HCT116 (cell line): ENCODE results near the gene COL20A1. TPM values are rescaled to one million over a fixed set of nuclear protein-coding genes. Genes with fewer than 3 reads are reported as not detected.

Experiments
- ATAC-seq: fragments of 200-7000 bp; cut with Tn5 transposase; 2 replicates; pipeline ENCODE4 v1.9.1; 2020; ENCODE audit warnings: mild to moderate bottlenecking, moderate library complexity
- BruUV-seq: library from RNA; stranded (reverse); fragments of 400-500 nt; replicated peaks from 2 replicates; lab custom pipeline; 2021; lab: Mats Ljungman, UMichigan
- CTCF ChIA-PET: fragments of 300-600 bp; sonication (Branson Sonifier 250); formaldehyde crosslinking; loops from one replicate; lab custom pipeline; 2021; ENCODE audit warnings: antibody characterized with exemption; lab: Charles Lee
- POLR2A ChIA-PET: fragments of 300-600, 350-600 bp; sonication (Branson Sonifier 250); formaldehyde crosslinking; loops from one replicate; lab custom pipeline; 2021; ENCODE audit warnings: antibody characterized with exemption; lab: Charles Lee
- RAD21 ChIA-PET, 2 experiments: fragments of 300-600 bp; sonication (Branson Sonifier 250); formaldehyde crosslinking; loops; one replicate each; lab custom pipeline; 2023; ENCODE audit warnings: low total read pairs in 2 of 2; ENCODE audit not compliant: uncharacterized antibody in 2 of 2, unreplicated experiment in 2 of 2, low non-redundant PET in 1 of 2; lab: Charles Lee
- DNase-seq: peaks from one replicate; pipeline ENCODE4 v3.0.0-alpha.2; 2010; ENCODE audit warnings: low read depth, low spot score
- H2AFZ ChIP-seq: fragments of 200-600 bp; shearing (Covaris generic), sonication (generic); 2 replicates; pipeline ENCODE4 v1.6.1; 2017; ENCODE audit warnings: low read depth, mixed run types, mixed read lengths, antibody characterized with exemption, low read length; ENCODE audit not compliant: poor library complexity, severe bottlenecking
- H3K27ac ChIP-seq: 2 replicates; pipeline ENCODE4 v1.5.1; 2012; ENCODE audit warnings: low read depth, low read length
- H3K27me3 ChIP-seq: fragments of 200-600 bp; sonication (generic); 2 replicates; pipeline ENCODE4 v1.6.1; 2016; ENCODE audit warnings: mixed run types, low read length, mixed read lengths; ENCODE audit not compliant: insufficient read depth
- H3K36me3 ChIP-seq, 2 experiments: fragments of 200-500 bp in 1 of 2; fragments of 200-600 bp in 1 of 2; sonication (Bioruptor generic) in 1 of 2; sonication (generic) in 1 of 2; 2 replicates each; pipeline versions ENCODE4 v1.5.1 to v1.6.1; 2014 to 2016; ENCODE audit warnings: low read length in 2 of 2, inconsistent platforms in 1 of 2, mixed read lengths in 1 of 2, mixed run types in 1 of 2; ENCODE audit not compliant: insufficient read depth in 2 of 2, control insufficient read depth in 1 of 2
- H3K4me1 ChIP-seq, 2 experiments: fragments of 200-600 bp in 1 of 2; sonication (generic) in 1 of 2; 2 replicates each; pipeline versions ENCODE4 v1.5.1 to v1.6.1; 2012 to 2017; ENCODE audit warnings: low read length in 2 of 2, inconsistent platforms in 1 of 2, mild to moderate bottlenecking in 1 of 2, mixed read lengths in 1 of 2, mixed run types in 1 of 2, moderate library complexity in 1 of 2; ENCODE audit not compliant: insufficient read depth in 2 of 2, control insufficient read depth in 1 of 2
- H3K4me2 ChIP-seq: fragments of 200-600 bp; sonication (generic); 2 replicates; pipeline ENCODE4 v1.6.1; 2017; ENCODE audit warnings: mixed run types, low read length, mixed read lengths
- H3K4me3 ChIP-seq, 2 experiments: fragments of 200-600 bp in 1 of 2; sonication (generic) in 1 of 2; replicated peaks in 1 of 2; 2 replicates each; pipeline ENCODE4 v1.5.1; 2011 to 2016; ENCODE audit warnings: low read length in 2 of 2, control low read depth in 1 of 2, low read depth in 1 of 2, mild to moderate bottlenecking in 1 of 2, mixed read lengths in 1 of 2, mixed run types in 1 of 2
- H3K79me2 ChIP-seq: fragments of 200-600 bp; sonication (generic); 2 replicates; pipeline ENCODE4 v1.6.1; 2017; ENCODE audit warnings: mild to moderate bottlenecking, mixed run types, low read length, moderate library complexity, mixed read lengths; ENCODE audit not compliant: insufficient read depth
- H3K9ac ChIP-seq: fragments of 200-600 bp; sonication (generic); 2 replicates; pipeline ENCODE4 v1.6.1; 2016; ENCODE audit warnings: low read length, mixed read lengths
- H3K9me2 ChIP-seq: fragments of 200-600 bp; sonication (generic), shearing (Covaris generic); 2 replicates; pipeline ENCODE4 v1.6.1; 2017; ENCODE audit warnings: mixed run types, mild to moderate bottlenecking, moderate library complexity; ENCODE audit not compliant: insufficient read depth
- H3K9me3 ChIP-seq, 2 experiments: fragments of 200-500 bp in 1 of 2; fragments of 200-600 bp in 1 of 2; sonication (Bioruptor generic) in 1 of 2; sonication (generic) in 1 of 2; 2 replicates each; pipeline ENCODE4 v1.6.1; 2014 to 2017; ENCODE audit warnings: low read length in 2 of 2, mixed read lengths in 2 of 2, inconsistent platforms in 1 of 2, low read depth in 1 of 2, mild to moderate bottlenecking in 1 of 2, mixed run types in 1 of 2, moderate library complexity in 1 of 2; ENCODE audit not compliant: control insufficient read depth in 1 of 2, insufficient read depth in 1 of 2
- H4K20me1 ChIP-seq: fragments of 200-600 bp; sonication (generic), shearing (Covaris generic); 2 replicates; pipeline ENCODE4 v1.6.1; 2017; ENCODE audit warnings: mixed run types, mild to moderate bottlenecking, moderate library complexity; ENCODE audit not compliant: insufficient read depth
- CBX3 ChIP-seq: IDR thresholded peaks from 2 replicates; pipeline ENCODE4 v1.6.1; 2012; ENCODE audit warnings: low read depth
- CEBPB ChIP-seq: IDR thresholded peaks from 2 replicates; pipeline ENCODE4 v1.6.1; 2012; ENCODE audit warnings: low read depth
- FOSL1 ChIP-seq: IDR thresholded peaks from 2 replicates; pipeline ENCODE4 v1.6.1; 2012; ENCODE audit warnings: low read depth
- JUND ChIP-seq: IDR thresholded peaks from 2 replicates; pipeline ENCODE4 v1.6.1; 2012
- POLR2A ChIP-seq: IDR thresholded peaks from 2 replicates; pipeline ENCODE4 v1.7.0; 2011; ENCODE audit warnings: borderline replicate concordance; ENCODE audit not compliant: insufficient read depth, insufficient read length; ENCODE audit errors: extremely low read depth
- POLR2AphosphoS5 ChIP-seq: IDR thresholded peaks from 2 replicates; pipeline ENCODE4 v1.6.1; 2011; ENCODE audit warnings: mild to moderate bottlenecking, low read depth, low read length, moderate library complexity
- RAD21 ChIP-seq: IDR thresholded peaks from 2 replicates; pipeline ENCODE4 v1.6.1; 2012; ENCODE audit warnings: low read depth, mild to moderate bottlenecking
- TCF7L2 ChIP-seq: IDR thresholded peaks from 2 replicates; pipeline ENCODE4 v1.7.0; 2011; ENCODE audit warnings: borderline replicate concordance, inconsistent platforms; ENCODE audit not compliant: insufficient read depth, insufficient read length; ENCODE audit errors: extremely low read depth
- YY1 ChIP-seq: IDR thresholded peaks from 2 replicates; pipeline ENCODE4 v1.6.1; 2011; ENCODE audit warnings: low read length, low read depth, moderate library complexity, mild to moderate bottlenecking; ENCODE audit not compliant: insufficient replicate concordance; ENCODE audit errors: extremely low read depth
- ZNF274 ChIP-seq: fragments of 200-500 bp; sonication (Bioruptor generic); IDR thresholded peaks from 2 replicates; pipeline ENCODE4 v1.6.1; 2014; ENCODE audit warnings: mild to moderate bottlenecking, low read depth, low read length, inconsistent platforms
- intact Hi-C: fragments of 100-400 bp; cut with micrococcal nuclease; formaldehyde crosslinking; loops from 2 replicates; pipeline ENCODE4 v1.10.0; 2022
- total RNA-seq: library from RNA; stranded (reverse); gene quantifications from one replicate; pipeline ENCODE4 v1.2.1, GENCODE V29; 2021; ENCODE audit not compliant: unreplicated experiment
- TF ChIP-seq, protein P1 (sequence below): IDR thresholded peaks from 2 replicates; pipeline ENCODE4 v1.6.1; 2011; ENCODE audit warnings: mild to moderate bottlenecking, low read length, moderate library complexity; ENCODE audit not compliant: insufficient replicate concordance; ENCODE audit errors: extremely low read depth
- TF ChIP-seq, protein P2 (sequence below), 3 experiments: fragments of 200-600 bp in 1 of 3; sonication (generic) in 1 of 3; IDR thresholded peaks in 2 of 3; conservative IDR thresholded peaks in 1 of 3; 2 replicates each; pipeline ENCODE4 v1.5.1; 2012 to 2017; ENCODE audit warnings: low read depth in 2 of 3, low read length in 2 of 3, antibody characterized with exemption in 1 of 3, borderline replicate concordance in 1 of 3, control low read depth in 1 of 3, mild to moderate bottlenecking in 1 of 3, mixed read lengths in 1 of 3, mixed run types in 1 of 3, moderate library complexity in 1 of 3; ENCODE audit not compliant: insufficient read depth in 1 of 3
- TF ChIP-seq, protein P3 (sequence below): IDR thresholded peaks from 2 replicates; pipeline ENCODE4 v1.6.1; 2012

Gene COL20A1
- total RNA-seq, 1 experiment from 2014 or later = 0.34 TPM

DNA sequence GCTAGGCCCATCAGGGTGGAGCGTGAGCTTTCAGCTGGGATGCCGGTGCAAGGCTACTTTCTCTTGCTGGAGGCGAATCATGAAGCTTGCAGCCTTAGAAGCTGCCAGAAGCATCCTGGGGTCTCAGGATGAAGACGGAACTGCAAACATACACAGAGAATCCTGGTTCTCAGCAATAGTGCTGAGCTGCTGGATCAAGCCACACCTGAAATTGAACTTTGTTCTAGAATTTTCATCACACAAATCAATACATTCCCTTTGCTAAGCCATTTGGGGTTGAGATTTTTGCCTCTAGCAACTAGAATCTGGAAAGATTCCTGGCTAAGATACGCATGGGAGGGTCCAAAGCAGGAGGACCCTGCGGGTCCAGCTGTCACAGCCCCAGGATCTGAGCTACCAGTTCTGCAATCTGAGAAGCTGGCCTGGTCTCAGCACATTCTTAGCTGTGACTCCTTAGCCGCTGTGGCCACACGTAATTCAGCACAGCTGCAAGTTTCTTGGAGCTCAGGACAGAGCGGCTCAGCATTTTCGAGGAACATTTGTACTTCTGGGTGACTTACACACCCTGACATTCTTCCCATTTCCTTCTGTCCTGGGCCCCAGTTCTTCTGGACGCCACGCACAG, 27.0 kb upstream of the COL20A1 start:
- ATAC-seq = no peak

More for the DNA sequence above, 27.0 kb upstream of the COL20A1 start:
- H3K4me3 ChIP-seq = no peak overlapping the region
- H3K9ac ChIP-seq = no peak overlapping the region
- no peak for DNase-seq
- intact Hi-C loops = no loop called here
- peaks cover 0 to 9% of the 10 kb centered on the region in 2 experiments; a peak in 1 of 4 replicates for H3K4me1 ChIP-seq
- RAD21 ChIA-PET = interaction anchor here in 1 of 2 experiments (1.0 kb wide), 1 partner anchor 43 kb away, joined by 3 read pairs; no protein-coding TSS in a partner anchor
- no peaks in the 10 kb centered on the region for H3K36me3 ChIP-seq
- CTCF ChIA-PET = interaction anchor here (1.3 kb wide), 1 partner anchor 42 kb away, joined by 3 read pairs; no protein-coding TSS in a partner anchor
- H2AFZ ChIP-seq = no peak overlapping the region
- BruUV-seq = no TSS peak
- no peak overlapping the region for H3K4me2 ChIP-seq
- POLR2A ChIA-PET = no interaction called here
- no peaks in the 10 kb centered on the region for H3K27me3 ChIP-seq
- no peak overlapping the region for H3K27ac ChIP-seq
- no peaks in the 10 kb centered on the region for H3K9me2 ChIP-seq
- TF ChIP-seq POLR2AphosphoS5 (no peak), TCF7L2 (no peak), RAD21 (no peak), YY1 (no peak), CEBPB (no peak), POLR2A (no peak), JUND (no peak), ZNF274 (no peak), FOSL1 (no peak), CBX3 (no peak)
- TF ChIP-seq, protein P1, sequence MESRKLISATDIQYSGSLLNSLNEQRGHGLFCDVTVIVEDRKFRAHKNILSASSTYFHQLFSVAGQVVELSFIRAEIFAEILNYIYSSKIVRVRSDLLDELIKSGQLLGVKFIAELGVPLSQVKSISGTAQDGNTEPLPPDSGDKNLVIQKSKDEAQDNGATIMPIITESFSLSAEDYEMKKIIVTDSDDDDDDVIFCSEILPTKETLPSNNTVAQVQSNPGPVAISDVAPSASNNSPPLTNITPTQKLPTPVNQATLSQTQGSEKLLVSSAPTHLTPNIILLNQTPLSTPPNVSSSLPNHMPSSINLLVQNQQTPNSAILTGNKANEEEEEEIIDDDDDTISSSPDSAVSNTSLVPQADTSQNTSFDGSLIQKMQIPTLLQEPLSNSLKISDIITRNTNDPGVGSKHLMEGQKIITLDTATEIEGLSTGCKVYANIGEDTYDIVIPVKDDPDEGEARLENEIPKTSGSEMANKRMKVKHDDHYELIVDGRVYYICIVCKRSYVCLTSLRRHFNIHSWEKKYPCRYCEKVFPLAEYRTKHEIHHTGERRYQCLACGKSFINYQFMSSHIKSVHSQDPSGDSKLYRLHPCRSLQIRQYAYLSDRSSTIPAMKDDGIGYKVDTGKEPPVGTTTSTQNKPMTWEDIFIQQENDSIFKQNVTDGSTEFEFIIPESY = no peak
- TF ChIP-seq, protein P2, sequence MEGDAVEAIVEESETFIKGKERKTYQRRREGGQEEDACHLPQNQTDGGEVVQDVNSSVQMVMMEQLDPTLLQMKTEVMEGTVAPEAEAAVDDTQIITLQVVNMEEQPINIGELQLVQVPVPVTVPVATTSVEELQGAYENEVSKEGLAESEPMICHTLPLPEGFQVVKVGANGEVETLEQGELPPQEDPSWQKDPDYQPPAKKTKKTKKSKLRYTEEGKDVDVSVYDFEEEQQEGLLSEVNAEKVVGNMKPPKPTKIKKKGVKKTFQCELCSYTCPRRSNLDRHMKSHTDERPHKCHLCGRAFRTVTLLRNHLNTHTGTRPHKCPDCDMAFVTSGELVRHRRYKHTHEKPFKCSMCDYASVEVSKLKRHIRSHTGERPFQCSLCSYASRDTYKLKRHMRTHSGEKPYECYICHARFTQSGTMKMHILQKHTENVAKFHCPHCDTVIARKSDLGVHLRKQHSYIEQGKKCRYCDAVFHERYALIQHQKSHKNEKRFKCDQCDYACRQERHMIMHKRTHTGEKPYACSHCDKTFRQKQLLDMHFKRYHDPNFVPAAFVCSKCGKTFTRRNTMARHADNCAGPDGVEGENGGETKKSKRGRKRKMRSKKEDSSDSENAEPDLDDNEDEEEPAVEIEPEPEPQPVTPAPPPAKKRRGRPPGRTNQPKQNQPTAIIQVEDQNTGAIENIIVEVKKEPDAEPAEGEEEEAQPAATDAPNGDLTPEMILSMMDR (IDR thresholded peaks at IDR 0.05 in 2 of 3, conservative IDR thresholded peaks at IDR 0.05 in 1 of 3; ENCODE audit: borderline replicate concordance in 1 of 3, insufficient read depth in 1 of 3, low read depth in 2 of 3, low read length in 2 of 3) = no peak
- TF ChIP-seq, protein P3, sequence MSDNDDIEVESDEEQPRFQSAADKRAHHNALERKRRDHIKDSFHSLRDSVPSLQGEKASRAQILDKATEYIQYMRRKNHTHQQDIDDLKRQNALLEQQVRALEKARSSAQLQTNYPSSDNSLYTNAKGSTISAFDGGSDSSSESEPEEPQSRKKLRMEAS = no peak
- no peaks in the 10 kb centered on the region for H4K20me1 ChIP-seq
- H3K9me3 ChIP-seq = no peaks in the 10 kb centered on the region
- H3K79me2 ChIP-seq = no peaks in the 10 kb centered on the region
